HG03066 (cell line): ENCODE data around the gene SLC8A1.

Experiments
- ATAC-seq: cut with Tn5 transposase; IDR thresholded peaks from one replicate; pipeline ENCODE4 v1.9.1; 2021; ENCODE audit warnings: low read depth; ENCODE audit not compliant: unreplicated experiment

Gene SLC8A1

GRCh38 chr2:40213071-40213470 is 238.8 kb downstream of the SLC8A1 start:
- ATAC-seq = no peak

- no peak for ATAC-seq
Measured at GRCh38 chr2:40210968-40211353, 240.9 kb downstream of the SLC8A1 start.

DNA sequence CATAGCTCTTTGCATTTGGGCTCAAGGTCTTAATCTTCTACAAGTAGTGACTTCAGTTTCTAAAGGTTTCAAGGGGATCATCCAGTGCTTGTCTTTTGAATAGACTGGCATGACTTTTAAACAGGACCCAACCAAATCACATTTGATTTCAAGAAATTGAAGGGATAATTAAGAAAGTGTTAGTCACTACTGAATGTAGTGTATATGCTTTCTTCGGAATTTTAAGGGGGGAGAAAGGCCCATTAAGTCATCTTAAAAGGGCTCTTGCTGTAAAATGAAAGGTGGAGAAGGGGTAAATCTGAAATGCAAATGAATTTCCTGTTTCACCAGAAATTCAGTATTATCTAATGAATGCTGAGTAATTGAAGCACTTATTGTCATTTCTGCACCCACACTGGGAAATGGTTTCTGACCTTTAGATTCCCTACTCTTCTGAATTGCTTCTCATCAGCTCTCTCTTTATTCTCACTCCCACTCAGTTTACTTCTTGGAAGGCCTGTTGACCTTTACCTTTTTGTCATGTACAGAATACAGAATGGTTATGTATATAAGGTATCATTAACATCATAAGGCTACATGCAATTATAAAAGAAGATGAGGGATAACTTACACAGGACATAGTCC is 241.4 kb downstream of the SLC8A1 start:
- no peak for ATAC-seq

- ATAC-seq = no peak
Measured at GRCh38 chr2:40209761-40210160, 242.1 kb downstream of the SLC8A1 start.

DNA sequence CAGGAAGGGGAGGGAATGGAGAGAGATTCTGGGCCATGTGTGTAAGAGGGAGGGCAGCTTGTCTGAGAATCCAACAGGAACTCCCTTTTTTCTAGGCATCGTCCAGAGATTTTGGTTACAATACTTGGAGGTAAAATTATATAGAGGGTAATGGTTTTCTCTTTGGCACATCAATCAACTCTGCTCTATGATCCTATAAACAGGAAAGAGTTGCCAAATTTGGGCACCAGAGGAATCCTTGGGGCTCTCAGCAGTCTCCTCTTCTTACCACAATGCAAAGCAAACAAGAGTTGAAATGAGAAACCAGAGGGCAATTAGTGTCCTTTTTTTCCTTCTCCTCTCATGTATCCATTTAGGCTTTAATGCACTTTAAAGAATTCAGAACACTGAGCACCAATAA is 243.4 kb downstream of the SLC8A1 start:
- ATAC-seq = no peak

DNA sequence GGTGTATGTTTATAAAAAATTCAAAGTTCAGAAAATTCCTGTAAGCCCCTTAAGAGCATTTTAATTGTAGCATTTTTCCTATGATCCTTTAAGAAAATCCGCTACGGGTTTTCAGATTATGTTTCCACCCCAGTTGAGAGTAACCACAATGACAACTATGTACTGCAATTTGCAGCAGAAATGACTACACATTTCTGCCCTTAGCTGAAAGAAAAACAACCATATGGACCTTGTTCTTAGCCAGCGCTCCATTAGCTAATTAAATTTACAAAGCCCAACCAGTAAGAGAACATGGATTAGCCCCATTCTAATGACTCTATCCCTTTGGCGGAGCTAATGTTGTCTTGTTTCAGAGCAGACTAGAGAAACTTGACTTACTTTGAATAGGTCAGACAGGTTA is 247.6 kb downstream of the SLC8A1 start:
- no peak for ATAC-seq

DNA sequence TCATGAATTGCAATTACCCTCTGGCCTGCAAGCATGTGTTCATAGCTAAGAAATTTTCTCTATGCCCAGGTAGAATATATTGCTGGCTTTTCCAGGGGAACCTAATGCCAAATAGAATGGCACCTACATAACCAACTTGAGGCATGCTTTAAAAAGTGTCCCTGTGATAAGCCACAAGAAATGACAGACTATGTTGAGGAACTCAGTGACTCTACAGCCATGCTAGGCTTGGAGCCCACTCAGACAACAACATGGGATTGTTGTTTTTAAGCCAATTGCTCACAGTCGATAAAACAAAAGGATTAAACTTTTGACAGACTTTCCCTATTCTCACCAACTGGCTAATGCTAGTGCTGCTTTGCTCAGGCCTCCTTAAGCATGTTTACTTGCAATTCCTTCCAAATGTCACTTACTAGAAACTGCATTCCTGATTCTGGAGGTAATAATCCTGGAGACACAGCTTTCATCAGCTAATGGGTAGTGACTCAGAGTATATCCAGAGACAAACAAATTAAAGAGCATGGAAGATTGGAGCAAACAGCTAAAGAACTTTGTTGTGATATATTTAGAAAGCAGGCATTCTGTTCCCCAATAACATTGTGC is 249.0 kb downstream of the SLC8A1 start:
- no peak for ATAC-seq

DNA sequence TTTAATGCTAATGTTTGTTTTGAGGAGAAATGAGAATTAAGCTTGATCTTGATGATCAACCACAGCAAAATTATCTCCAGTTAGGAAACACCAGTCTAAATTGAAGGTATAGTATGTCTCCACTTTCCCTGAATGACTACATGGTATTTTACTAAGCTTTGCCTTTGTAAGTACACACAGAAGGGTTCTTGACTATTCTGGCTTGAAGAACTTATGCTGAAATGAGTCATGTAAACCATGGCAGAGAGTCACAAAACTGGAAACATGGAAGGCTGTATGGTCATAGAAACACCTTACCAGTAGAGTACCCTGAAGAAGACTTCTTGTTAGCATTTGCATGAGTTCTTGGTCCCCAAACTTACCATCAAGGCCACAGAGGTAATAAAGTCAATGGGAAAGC is 250.5 kb downstream of the SLC8A1 start:
- no peak for ATAC-seq

DNA sequence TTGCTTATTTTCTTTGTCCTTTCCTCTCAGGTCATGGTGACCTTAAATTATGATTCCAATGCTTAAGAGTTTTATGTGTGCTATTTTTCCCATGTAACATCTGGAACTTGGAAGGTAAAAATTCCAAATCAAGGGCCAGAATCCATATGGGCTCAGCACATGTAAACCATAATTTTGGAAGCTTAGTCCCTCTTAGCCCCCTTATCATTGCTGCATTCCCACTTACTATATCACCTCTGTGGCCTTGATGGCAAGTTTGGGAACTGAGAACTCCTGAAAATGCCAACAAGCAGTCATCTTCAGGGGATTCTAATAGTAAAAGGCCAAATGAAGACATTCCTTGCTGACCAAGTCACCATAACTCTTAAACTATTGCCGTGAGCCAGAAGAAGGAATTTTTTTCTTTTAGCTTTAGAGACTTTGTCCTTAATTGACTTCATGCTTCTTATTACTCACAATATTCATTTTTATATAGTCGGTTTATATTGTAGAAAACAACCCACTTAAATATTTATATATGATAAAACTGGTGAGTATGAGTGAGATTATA is 251.4 kb downstream of the SLC8A1 start:
- ATAC-seq = no peak

- ATAC-seq = no peak
Measured at GRCh38 chr2:40199771-40200170, 252.1 kb downstream of the SLC8A1 start.

- no peak for ATAC-seq
Measured at GRCh38 chr2:40197121-40197520, 254.8 kb downstream of the SLC8A1 start.

GRCh38 chr2:40193670-40194026 is 258.2 kb downstream of the SLC8A1 start:
- no peak for ATAC-seq

DNA sequence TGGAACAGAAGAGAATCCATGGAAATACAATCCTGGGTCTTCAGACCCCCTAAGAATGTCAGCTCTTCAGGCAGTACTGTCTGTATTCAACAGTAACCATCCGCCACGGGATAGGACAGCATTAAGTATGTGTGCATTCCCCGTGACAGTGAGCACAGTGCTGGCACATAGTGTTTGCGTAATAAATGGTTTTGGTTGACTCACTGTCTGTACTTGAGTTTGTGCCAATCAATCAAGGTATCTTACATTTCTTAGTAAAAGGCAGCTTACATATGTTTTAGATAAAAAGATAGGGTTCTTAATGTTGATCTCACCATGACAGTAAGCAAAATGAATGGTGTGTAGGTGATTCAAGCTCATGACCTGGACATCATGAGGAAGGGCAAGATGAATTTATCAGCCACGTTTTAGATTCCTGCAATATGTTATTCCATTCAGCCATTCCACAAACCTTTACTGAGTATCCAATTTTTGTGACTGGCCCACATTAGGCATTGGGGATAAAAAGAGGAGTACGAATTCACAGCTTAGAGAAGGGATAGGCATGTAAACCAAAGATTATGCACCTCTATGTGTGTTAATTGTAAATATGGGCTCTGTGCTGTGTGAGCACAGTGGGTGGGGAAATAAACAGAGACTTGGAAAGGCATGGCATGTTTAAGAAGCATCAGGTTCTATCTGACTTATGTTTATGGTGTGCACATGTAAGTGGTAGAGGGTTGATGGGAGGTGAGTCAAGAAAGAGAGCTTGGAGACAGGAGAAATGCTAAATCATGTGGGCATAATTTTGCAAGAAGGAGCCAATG is 258.8 kb downstream of the SLC8A1 start:
- no peak for ATAC-seq

DNA sequence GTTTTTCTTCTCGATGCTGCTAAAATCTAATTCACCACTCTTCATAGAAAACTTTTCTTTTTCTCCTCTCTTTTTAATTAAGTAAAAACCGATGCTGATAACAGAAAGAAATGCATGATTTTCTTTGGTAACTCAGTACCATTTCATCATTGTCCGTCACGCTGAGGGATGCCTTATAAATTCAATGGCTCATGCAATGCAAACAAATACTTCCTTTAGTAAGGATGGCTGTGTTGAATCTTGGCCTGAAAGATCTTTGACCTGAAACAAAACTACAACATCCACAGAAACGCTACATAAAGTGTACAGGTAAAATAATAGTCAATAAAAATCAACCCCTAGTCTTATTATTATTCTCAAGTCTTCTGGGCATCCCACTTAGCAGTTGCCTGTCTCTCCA is 261.4 kb downstream of the SLC8A1 start:
- no peak for ATAC-seq

GRCh38 chr2:40189881-40190280 is 262.0 kb downstream of the SLC8A1 start:
- no peak for ATAC-seq

DNA sequence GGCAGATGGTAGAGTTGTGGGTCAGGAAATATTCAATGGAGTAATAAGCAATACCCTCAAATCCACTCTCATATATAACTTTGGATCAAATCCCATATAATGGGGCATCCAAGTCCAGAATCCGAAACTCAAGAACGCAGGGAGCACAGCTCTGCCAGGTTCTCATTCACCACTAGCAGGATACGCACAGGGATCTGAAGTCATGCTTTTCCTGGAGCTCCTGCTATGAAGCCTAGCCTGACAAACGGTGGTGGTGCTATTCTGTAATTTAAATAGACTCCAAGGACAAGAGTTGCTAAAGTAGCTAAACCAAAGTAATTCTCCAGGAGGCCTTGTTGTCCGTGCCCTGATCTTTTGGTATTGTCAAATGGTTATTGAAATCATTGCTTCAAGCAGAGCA is 264.8 kb downstream of the SLC8A1 start:
- ATAC-seq = no peak

GRCh38 chr2:40184551-40184950 is 267.3 kb downstream of the SLC8A1 start:
- ATAC-seq = no peak

- no peak for ATAC-seq
Measured at GRCh38 chr2:40181855-40182254, 270.0 kb downstream of the SLC8A1 start.

GRCh38 chr2:40179801-40180200 is 272.1 kb downstream of the SLC8A1 start:
- no peak for ATAC-seq

- ATAC-seq = peak; percentile 91
Measured at GRCh38 chr2:40178971-40179370, 272.9 kb downstream of the SLC8A1 start.

GRCh38 chr2:40178171-40178778 is 273.6 kb downstream of the SLC8A1 start:
- no peak for ATAC-seq
